HEK293T (cell line): ENCODE results near the gene OGDH.
A peak's percentile ranks its signal among the peaks of the same experiment; 100 is the strongest.

Experiments
- CTCF ChIA-PET: fragments of 350-600 bp; formaldehyde crosslinking; extraction: SDS; loops from one replicate; lab custom pipeline; 2021; ENCODE audit warnings: antibody characterized with exemption, inconsistent platforms; lab: Yijun Ruan, JAX
- POLR2A ChIA-PET: fragments of 350-600 bp; formaldehyde crosslinking; extraction: SDS; loops from one replicate; lab custom pipeline; 2020; ENCODE audit warnings: antibody characterized with exemption, inconsistent platforms; lab: Yijun Ruan, JAX
- DNase-seq: peaks from one replicate; pipeline ENCODE4 v3.0.0; 2012; ENCODE audit warnings: mixed read lengths; ENCODE audit errors: extremely low spot score
- ARNT ChIP-seq: fragments of 450-650 bp; IDR thresholded peaks from 2 replicates; pipeline ENCODE4 v1.6.1; 2017; ENCODE audit warnings: mild to moderate bottlenecking
- BHLHE40 ChIP-seq: fragments of 450-650 bp; IDR thresholded peaks from 2 replicates; pipeline ENCODE4 v1.6.1; 2016; ENCODE audit warnings: mild to moderate bottlenecking, moderate library complexity, borderline replicate concordance
- CTBP1 ChIP-seq: fragments of 450-650 bp; IDR thresholded peaks from 2 replicates; pipeline ENCODE4 v1.6.1; 2016; ENCODE audit warnings: borderline replicate concordance
- ELF4 ChIP-seq: fragments of 450-650 bp; IDR thresholded peaks from 2 replicates; pipeline ENCODE4 v1.6.1; 2017; ENCODE audit warnings: antibody characterized with exemption
- FOXA1 ChIP-seq: fragments of 450-650 bp; IDR thresholded peaks from 2 replicates; pipeline ENCODE4 v1.6.1; 2016; ENCODE audit warnings: mild to moderate bottlenecking
- FOXK2 ChIP-seq: fragments of 450-650 bp; IDR thresholded peaks from 2 replicates; pipeline ENCODE4 v1.6.1; 2016; ENCODE audit warnings: mild to moderate bottlenecking
- FOXM1 ChIP-seq: fragments of 450-650 bp; IDR thresholded peaks from 2 replicates; pipeline ENCODE4 v1.6.1; 2017; ENCODE audit warnings: mild to moderate bottlenecking, borderline replicate concordance
- HDGF ChIP-seq: fragments of 450-650 bp; IDR thresholded peaks from 2 replicates; pipeline ENCODE4 v1.6.1; 2017; ENCODE audit warnings: antibody characterized with exemption, borderline replicate concordance
- L3MBTL2 ChIP-seq: fragments of 450-650 bp; conservative IDR thresholded peaks from 2 replicates; pipeline ENCODE4 v1.6.1; 2016; ENCODE audit warnings: mild to moderate bottlenecking
- LEF1 ChIP-seq: fragments of 450-650 bp; IDR thresholded peaks from 2 replicates; pipeline ENCODE4 v1.6.1; 2017; ENCODE audit warnings: mild to moderate bottlenecking, borderline replicate concordance
- NFRKB ChIP-seq: fragments of 450-650 bp; IDR thresholded peaks from 2 replicates; pipeline ENCODE4 v1.6.1; 2016; ENCODE audit warnings: mild to moderate bottlenecking, moderate library complexity
- PKNOX1 ChIP-seq: fragments of 450-650 bp; IDR thresholded peaks from 2 replicates; pipeline ENCODE4 v1.6.1; 2016
- SP1 ChIP-seq: fragments of 450-650 bp; IDR thresholded peaks from 2 replicates; pipeline ENCODE4 v1.6.1; 2017
- SUZ12 ChIP-seq: fragments of 450-650 bp; IDR thresholded peaks from 2 replicates; pipeline ENCODE4 v1.6.1; 2016; ENCODE audit warnings: mild to moderate bottlenecking
- TARDBP ChIP-seq: fragments of 450-650 bp; IDR thresholded peaks from 2 replicates; pipeline ENCODE4 v1.6.1; 2016
- ZNF384 ChIP-seq: fragments of 450-650 bp; IDR thresholded peaks from 2 replicates; pipeline ENCODE4 v1.6.1; 2016

The OGDH gene

GRCh38 chr7:44621750-44622103 is 15.3 kb downstream of the OGDH start:
- ChIA-PET POLR2A (interaction anchor here (1.0 kb wide), 1 partner anchor 18 kb away, joined by 3 read pairs; no protein-coding TSS in a partner anchor), CTCF (no interaction called here)
- TF ChIP-seq FOXK2 (no peak), ZNF384 (peak; percentile 28; the same call in 1 of the 2 replicates), PKNOX1 (no peak)
- DNase-seq = no peak

GRCh38 chr7:44622342-44623151 is 16.1 kb downstream of the OGDH start:
- no peak for DNase-seq
- POLR2A ChIA-PET = interaction anchor here (1.8 kb wide), 1 partner anchor 16 kb away, joined by 4 read pairs; the partner anchor contains the start of gene OGDH
- TF ChIP-seq SUZ12 (no peak), L3MBTL2 (no peak), SP1 (no peak), FOXA1 (no peak), LEF1 (no peak), BHLHE40 (no peak), FOXK2 (no peak), ZNF384 (no peak)
- CTCF ChIA-PET = no interaction called here

- DNase-seq = no peak
- POLR2A ChIA-PET = no interaction called here
- CTCF ChIA-PET = no interaction called here
- TF ChIP-seq FOXK2 (no peak), PKNOX1 (no peak), TARDBP (no peak), ELF4 (no peak), BHLHE40 (no peak), CTBP1 (no peak), L3MBTL2 (no peak), FOXA1 (no peak), SP1 (no peak), LEF1 (no peak), HDGF (no peak), ARNT (no peak), ZNF384 (no peak), FOXM1 (no peak), NFRKB (no peak)
These were observed 17.9 kb downstream of the OGDH start for GRCh38 chr7:44624318-44624717.

- TF ChIP-seq L3MBTL2 (no peak), FOXA1 (no peak), ARNT (no peak), SP1 (no peak), CTBP1 (no peak), NFRKB (no peak), FOXK2 (no peak), HDGF (no peak), SUZ12 (no peak), ZNF384 (no peak), FOXM1 (no peak), ELF4 (no peak), BHLHE40 (no peak), LEF1 (no peak), PKNOX1 (no peak), TARDBP (no peak)
- CTCF ChIA-PET = interaction anchor here (0.6 kb wide), 1 partner anchor 24 kb away, joined by 3 read pairs; no protein-coding TSS in a partner anchor
- DNase-seq = no peak
- POLR2A ChIA-PET = no interaction called here
These were observed 19.4 kb downstream of the OGDH start for GRCh38 chr7:44625526-44626471.

- DNase-seq = no peak
- CTCF ChIA-PET = no interaction called here
- POLR2A ChIA-PET = interaction anchor here (0.6 kb wide), 1 partner anchor 9 kb away, joined by 3 read pairs; no protein-coding TSS in a partner anchor
- TF ChIP-seq CTBP1 (no peak), ARNT (no peak), FOXM1 (no peak), L3MBTL2 (no peak)
These were observed 20.2 kb downstream of the OGDH start for GRCh38 chr7:44626620-44627019.
